GM21360 (cell line): ENCODE data around the gene XPC.
"Not testable (repeated sequence)": the region's sequence is repeated elsewhere in the genome, so short reads cannot be mapped to it uniquely, and the experiment has no call there.

Experiments used
- ATAC-seq: cut with Tn5 transposase; IDR thresholded peaks from one replicate; pipeline ENCODE4 v1.9.1; 2021; ENCODE audit warnings: mild to moderate bottlenecking, moderate library complexity; ENCODE audit not compliant: unreplicated experiment

The XPC gene

GRCh38 chr3:14122301-14122700, 56.1 kb downstream of the XPC start:
- ATAC-seq: no peak

- ATAC-seq: no peak
Measured at GRCh38 chr3:14121859-14122258, 56.5 kb downstream of the XPC start.

- not testable (repeated sequence) for ATAC-seq
Measured at GRCh38 chr3:14120921-14121448, 57.4 kb downstream of the XPC start.

- no peak for ATAC-seq
Measured at GRCh38 chr3:14120111-14120920, 58.1 kb downstream of the XPC start.

GRCh38 chr3:14119651-14120050, 58.8 kb downstream of the XPC start:
- ATAC-seq: no peak

- ATAC-seq: no peak
Measured at GRCh38 chr3:14118400-14119381, 59.7 kb downstream of the XPC start.

GRCh38 chr3:14117468-14118399, 60.7 kb downstream of the XPC start:
- no peak for ATAC-seq

GRCh38 chr3:14113965-14114635, 64.3 kb downstream of the XPC start:
- ATAC-seq: no peak

GRCh38 chr3:14110699-14111098, 67.7 kb downstream of the XPC start:
- ATAC-seq: no peak

GRCh38 chr3:14109821-14110220, 68.6 kb downstream of the XPC start:
- ATAC-seq: not testable (repeated sequence)

GRCh38 chr3:14097616-14098391, 80.6 kb downstream of the XPC start:
- ATAC-seq: no peak

- no peak for ATAC-seq
Measured at GRCh38 chr3:14096742-14097141, 81.7 kb downstream of the XPC start.
